GM12873 (cell line): Measurements from ENCODE around the gene RPS15.

ENCODE experiments used
- TF ChIP-seq, protein P1 (sequence below): IDR thresholded peaks from 2 replicates; pipeline ENCODE4 v1.5.1; 2012; ENCODE audit warnings: low read depth, mild to moderate bottlenecking, moderate library complexity, low read length, control low read depth; ENCODE audit not compliant: insufficient read depth; ENCODE audit errors: missing control alignments

RPS15 gene

DNA sequence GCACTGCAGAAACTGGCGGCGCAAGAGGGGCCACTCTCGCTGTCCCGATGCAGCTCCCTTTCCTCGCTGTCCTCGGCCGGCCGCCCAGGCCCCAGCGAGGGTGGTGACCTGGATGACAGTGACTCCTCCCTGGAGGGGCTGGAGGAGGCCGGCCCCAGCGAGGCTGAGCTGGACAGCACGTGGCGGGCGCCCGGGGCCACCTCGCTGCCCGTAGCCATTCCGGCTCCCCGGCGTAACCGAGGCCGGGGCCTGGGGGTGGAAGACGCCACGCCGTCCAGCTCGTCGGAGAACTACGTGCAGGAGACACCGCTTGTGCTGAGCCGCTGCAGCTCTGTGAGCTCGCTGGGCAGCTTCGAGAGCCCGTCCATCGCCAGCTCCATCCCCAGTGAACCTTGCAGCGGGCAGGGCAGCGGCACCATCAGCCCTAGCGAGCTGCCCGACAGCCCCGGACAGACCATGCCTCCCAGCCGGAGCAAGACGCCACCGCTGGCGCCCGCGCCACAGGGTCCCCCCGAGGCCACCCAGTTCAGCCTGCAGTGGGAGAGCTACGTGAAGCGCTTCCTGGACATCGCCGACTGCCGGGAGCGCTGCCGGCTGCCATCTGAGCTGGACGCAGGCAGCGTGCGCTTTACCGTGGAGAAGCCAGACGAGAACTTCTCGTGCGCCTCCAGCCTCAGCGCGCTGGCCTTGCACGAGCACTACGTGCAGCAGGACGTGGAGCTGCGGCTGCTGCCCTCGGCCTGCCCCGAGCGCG, 28.4 kb downstream of the RPS15 start:
- TF ChIP-seq, protein P1, sequence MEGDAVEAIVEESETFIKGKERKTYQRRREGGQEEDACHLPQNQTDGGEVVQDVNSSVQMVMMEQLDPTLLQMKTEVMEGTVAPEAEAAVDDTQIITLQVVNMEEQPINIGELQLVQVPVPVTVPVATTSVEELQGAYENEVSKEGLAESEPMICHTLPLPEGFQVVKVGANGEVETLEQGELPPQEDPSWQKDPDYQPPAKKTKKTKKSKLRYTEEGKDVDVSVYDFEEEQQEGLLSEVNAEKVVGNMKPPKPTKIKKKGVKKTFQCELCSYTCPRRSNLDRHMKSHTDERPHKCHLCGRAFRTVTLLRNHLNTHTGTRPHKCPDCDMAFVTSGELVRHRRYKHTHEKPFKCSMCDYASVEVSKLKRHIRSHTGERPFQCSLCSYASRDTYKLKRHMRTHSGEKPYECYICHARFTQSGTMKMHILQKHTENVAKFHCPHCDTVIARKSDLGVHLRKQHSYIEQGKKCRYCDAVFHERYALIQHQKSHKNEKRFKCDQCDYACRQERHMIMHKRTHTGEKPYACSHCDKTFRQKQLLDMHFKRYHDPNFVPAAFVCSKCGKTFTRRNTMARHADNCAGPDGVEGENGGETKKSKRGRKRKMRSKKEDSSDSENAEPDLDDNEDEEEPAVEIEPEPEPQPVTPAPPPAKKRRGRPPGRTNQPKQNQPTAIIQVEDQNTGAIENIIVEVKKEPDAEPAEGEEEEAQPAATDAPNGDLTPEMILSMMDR, result no peak

DNA sequence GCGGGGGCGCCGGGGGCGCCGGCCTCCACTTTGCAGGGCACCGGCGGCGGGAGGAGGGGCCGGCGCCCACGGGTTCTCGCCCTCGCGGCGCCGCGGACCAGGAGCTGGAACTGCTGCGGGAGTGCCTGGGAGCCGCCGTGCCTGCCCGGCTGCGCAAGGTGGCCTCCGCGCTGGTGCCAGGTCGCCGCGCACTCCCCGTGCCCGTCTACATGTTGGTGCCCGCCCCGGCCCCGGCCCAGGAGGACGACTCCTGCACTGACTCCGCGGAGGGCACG, 29.0 kb downstream of the RPS15 start:
- TF ChIP-seq, protein P1, result no peak

DNA sequence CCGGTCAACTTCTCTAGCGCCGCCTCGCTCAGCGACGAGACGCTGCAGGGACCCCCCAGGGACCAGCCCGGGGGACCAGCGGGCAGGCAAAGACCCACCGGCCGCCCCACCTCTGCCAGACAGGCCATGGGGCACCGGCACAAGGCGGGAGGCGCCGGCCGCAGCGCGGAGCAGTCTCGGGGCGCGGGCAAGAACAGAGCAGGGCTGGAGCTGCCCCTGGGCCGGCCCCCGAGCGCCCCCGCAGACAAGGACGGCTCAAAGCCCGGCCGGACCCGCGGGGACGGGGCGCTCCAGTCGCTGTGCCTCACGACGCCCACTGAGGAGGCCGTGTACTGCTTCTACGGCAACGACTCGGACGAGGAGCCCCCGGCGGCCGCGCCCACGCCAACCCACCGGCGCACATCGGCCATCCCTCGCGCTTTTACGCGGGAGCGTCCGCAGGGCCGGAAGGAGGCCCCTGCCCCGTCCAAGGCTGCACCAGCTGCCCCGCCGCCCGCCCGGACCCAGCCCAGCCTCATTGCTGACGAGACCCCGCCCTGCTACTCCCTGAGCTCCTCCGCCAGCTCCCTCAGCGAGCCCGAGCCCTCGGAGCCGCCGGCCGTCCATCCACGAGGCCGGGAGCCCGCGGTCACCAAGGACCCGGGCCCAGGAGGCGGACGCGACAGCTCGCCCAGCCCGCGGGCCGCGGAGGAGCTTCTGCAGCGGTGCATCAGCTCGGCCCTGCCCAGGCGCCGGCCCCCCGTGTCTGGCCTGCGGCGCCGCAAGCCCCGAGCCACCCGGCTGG, 29.5 kb downstream of the RPS15 start:
- TF ChIP-seq, protein P1, result no peak

DNA sequence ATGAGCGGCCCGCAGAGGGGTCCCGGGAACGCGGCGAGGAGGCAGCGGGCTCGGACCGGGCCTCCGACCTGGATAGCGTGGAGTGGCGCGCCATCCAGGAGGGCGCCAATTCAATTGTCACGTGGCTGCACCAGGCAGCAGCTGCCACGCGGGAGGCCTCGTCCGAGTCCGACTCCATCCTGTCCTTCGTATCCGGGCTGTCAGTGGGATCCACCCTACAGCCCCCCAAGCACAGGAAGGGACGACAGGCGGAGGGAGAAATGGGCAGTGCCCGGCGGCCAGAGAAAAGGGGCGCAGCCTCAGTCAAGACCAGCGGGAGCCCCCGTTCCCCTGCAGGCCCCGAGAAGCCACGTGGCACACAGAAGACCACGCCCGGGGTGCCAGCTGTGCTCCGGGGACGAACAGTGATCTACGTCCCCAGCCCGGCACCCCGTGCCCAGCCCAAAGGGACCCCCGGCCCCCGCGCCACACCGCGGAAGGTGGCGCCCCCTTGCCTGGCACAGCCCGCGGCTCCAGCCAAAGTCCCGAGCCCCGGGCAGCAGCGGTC, 30.2 kb downstream of the RPS15 start:
- TF ChIP-seq, protein P1, result no peak

DNA sequence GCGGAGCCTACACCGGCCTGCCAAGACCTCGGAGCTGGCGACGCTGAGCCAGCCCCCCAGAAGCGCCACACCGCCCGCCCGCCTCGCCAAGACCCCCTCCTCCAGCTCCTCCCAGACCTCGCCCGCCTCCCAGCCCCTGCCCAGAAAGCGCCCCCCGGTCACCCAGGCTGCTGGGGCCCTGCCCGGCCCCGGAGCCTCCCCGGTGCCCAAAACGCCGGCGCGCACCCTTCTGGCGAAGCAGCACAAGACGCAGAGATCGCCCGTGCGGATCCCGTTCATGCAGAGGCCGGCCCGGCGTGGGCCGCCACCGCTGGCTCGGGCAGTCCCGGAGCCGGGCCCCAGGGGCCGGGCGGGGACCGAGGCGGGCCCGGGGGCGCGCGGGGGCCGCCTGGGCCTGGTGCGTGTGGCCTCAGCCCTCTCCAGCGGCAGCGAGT, 30.6 kb downstream of the RPS15 start:
- TF ChIP-seq, protein P1, result no peak

DNA sequence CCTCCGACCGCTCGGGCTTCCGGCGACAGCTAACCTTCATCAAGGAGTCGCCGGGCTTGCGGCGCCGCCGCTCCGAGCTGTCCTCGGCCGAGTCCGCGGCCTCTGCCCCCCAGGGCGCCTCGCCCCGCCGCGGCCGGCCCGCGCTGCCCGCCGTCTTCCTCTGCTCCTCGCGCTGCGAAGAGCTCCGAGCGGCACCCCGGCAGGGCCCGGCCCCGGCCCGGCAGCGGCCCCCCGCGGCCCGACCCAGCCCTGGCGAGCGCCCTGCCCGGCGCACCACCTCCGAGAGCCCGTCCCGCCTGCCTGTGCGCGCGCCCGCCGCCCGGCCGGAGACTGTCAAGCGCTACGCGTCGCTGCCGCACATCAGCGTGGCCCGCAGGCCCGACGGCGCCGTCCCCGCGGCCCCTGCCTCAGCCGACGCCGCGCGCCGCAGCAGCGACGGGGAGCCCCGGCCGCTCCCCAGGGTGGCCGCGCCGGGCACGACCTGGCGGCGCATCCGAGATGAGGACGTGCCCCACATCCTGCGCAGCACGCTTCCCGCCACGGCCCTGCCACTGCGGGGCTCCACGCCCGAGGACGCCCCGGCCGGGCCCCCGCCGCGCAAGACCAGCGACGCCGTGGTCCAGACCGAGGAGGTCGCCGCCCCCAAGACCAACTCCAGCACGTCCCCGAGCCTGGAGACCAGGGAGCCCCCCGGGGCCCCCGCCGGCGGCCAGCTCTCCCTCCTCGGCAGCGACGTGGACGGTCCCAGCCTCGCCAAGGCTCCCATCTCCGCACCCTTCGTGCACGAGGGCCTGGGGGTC, 31.3 kb downstream of the RPS15 start:
- TF ChIP-seq, protein P1, result no peak

DNA sequence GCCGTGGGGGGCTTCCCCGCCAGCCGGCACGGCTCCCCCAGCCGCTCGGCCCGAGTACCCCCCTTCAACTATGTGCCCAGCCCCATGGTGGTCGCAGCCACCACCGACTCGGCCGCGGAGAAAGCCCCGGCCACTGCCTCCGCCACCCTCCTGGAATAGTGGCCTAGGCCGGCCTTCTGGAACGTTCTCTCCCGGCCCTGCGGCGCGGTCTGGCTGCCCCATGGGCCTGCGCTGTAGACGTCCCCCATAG, 31.8 kb downstream of the RPS15 start:
- TF ChIP-seq, protein P1, result no peak
